HK-2 (cell line): Measurements from ENCODE around the gene HSD17B14.
A peak's percentile ranks its signal among the peaks of the same experiment; 100 is the strongest.
"Not testable (repeated sequence)": the region's sequence is repeated elsewhere in the genome, so short reads cannot be mapped to it uniquely, and the experiment has no call there.

Source experiments
- DNase-seq: peaks from one replicate; pipeline ENCODE4 v3.0.0-alpha.2; 2018; ENCODE audit not compliant: unreplicated experiment

The HSD17B14 gene

DNA sequence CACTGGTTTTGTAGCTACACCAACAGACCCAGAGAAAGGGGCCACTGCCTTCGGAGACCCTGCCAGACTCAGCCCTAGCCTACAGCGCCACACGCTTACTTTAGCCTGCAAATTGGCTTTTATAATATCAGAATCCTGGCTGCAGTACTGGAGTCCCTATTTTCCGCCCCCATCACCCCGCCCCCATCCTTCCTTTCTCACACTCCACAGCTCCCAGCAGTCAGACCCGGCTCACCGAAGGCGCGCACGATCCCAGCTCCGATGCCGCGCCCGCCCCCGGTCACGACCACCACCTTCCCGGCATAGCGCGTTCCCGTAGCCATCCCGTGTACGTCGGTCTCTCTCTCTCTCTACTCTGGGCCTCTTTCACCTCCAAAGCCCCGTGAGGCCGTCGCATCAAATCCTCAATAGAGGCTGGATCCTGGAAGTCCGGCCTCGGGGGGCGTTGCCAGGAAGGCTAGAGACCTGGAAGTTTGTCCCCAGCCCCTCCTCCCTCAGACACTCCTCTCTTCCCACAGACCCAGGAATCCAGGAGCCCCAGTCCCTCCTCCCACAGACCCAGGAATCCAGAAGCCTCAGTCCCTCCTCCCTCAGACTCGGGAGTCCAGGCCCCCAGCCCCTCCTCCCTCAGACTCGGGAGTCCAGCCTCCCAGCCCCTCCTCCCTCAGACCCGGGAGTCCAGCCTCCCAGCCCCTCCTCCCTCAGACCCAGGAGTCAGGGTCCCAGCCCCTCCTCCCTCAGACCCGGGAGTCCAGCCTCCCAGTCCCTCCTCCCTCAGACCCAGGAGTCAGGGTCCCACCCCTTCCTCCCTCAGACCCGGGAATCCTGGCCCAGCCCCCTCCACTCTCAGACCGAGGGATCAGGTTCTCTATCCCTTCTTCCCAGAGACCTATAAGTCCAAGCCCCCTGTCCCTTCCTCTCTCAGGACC, at the start of gene HSD17B14:
TSS of gene HSD17B14 (minus strand) at position 403 of the 929 bp plus-strand sequence. CDS start at position 323, 80 bp downstream.
- no peak for DNase-seq

DNA sequence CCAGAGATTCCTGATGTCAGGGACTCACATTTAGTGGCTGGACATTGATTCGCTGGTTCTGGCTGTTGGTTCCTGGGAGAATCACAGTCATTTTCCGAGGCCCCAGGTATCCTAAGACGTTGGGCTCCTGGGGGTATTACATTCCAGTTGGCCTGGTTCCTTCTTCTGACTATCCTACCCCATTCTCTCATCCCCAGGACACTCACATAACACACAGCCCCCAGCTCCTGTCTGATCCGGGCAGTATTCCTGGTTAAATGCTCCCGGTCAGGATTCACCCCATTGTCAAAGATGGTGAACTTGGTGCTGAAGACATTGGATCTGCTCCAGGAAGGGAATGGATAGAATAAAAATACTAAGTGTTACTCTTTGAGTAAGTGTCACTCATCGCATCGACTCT, 47.4 kb upstream of the HSD17B14 start:
- DNase-seq: no peak

DNA sequence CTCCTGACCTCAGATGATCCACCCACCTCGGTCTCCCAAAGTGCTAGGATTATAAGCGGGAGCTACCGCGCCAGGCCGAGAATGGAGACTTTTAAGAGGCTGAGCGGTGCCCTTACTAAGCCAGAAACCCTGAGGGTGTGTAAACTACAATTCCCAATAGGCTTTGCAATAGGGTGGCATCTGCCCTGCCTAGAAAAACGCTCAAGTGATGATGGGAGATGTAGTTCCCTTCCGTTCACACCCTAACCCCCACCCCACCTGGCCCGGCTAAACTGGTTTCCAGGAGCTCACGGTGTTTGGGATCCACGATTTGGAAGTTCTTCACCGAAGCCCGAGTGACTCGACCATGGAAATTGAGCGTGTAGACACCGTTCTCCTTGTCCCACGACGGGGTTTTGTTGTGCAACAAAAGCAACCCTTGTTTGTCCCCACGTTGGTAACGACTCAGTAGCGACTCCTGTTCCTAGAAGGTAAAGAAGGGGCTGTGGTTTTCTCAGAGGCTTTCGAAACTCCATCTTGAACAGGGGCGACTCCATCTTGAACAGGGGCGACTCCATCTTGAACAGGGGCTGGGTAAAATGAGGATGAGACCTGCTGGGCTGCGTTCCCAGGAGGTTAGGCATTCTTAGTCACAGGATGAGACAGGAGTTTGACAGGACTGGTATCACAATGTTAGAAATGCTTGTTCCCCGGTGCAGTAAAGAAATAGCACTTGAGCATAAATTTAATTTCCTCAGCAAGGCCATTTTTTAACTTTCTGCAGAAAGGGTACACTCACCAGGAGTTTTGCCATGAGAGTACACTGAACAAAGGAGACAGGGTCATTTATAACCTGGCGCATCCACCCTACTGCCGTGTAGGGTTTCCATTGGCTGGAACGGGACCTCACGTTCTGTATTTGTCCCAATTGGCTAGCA, 45.7 kb upstream of the HSD17B14 start:
- no peak for DNase-seq

DNA sequence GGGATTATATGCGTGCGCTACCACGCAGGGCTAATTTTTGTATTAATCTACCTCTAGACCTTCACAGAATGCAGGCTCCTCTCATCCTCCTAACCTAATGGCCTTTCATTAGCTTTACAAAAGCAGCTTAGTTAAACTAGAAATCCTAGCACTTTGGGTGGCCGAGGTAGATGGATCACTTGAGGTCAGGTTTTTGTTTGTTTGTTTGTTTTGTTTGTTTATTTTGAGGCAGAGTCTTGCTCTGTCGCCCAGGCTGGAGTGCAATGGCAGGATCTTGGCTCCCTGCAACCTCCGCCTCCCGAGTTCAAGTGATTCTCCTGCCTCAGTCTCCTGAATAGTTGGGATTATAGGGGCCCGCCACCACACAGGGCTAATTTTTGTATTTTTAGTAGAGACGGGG, 43.4 kb upstream of the HSD17B14 start:
- not testable (repeated sequence) for DNase-seq

DNA sequence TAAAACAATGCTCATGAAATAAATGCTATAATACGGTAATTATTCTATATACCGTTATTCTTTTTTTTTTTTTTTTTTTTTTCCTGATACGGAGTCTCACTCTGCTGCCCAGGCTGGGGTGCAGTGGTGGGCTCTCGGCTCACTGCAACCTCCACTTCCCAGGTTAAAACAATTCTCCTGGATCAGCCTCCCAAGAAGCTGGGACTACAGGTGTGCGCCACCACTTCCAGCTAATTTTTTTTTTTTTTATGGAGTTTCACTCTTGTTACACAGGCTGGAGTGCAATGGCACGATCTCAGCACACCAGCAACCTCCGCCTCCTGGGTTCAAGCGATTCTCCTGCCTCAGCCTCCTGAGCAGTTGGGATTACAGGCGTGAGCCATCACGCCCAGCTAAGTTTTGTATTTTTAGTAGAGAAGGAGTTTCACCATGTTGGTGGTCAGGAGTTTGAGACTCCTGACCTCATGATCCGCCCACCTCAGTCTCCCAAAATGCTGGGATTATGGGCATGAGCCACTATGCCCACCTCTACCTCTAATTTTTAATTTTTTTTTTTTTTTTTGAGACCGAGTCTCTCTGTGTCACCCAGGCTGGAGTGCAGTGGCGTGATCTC, 42.8 kb upstream of the HSD17B14 start:
- no peak for DNase-seq

DNA sequence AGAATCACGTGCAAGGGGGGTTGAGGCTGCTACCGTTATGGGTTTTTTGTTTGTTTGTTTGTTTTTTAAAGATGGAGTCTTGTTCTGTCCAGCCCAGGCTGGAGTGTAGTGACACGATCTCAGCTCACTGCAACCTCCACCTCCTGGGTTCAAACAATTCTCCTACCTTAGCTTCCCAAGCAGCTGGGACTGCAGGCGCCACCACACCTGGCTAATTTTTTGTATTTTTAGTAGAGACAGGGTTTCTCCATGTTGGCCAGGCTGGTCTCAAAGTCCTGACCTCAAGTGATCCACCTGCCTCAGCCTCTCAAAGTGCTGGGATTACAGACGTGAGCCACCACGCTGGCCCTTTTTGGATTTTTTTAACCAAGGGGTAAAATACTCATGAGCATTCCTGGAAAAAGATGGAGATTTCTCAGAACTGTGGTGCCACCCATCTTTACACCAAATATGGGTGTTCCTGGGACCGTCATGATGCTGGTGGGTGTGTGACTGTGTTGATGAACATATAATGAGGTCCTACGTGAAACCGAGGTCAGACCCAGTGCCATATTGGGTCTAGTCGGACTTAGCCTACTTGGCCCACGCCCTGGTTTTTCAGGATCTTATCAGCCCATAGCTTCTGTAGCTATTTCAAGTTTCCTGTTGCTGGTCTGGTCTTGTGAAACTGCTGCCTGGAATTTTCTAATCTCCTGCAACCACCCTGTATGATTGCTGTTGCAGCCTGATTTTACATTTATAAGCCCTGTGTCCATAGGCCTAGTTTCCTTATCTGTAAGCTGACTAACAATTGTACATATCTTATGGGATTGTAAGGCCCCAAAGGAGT, 42.1 kb upstream of the HSD17B14 start:
- DNase-seq: no peak

DNA sequence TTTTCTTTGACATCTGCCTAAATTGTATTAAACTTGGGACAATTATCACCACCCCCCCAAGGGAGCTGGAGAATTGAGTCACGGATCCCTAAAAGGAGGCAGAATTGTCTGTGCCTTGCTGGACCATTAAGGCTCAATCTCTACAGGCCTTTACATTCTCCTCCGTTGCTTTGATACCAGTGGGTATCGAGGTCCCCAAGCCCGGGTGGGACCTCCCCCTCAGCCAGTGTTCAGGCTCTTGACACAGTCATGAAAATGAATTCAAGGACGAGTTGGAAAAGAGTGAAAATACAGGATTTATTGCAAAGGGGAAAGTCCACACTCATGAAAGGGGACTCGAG, 41.5 kb upstream of the HSD17B14 start:
- no peak for DNase-seq

DNA sequence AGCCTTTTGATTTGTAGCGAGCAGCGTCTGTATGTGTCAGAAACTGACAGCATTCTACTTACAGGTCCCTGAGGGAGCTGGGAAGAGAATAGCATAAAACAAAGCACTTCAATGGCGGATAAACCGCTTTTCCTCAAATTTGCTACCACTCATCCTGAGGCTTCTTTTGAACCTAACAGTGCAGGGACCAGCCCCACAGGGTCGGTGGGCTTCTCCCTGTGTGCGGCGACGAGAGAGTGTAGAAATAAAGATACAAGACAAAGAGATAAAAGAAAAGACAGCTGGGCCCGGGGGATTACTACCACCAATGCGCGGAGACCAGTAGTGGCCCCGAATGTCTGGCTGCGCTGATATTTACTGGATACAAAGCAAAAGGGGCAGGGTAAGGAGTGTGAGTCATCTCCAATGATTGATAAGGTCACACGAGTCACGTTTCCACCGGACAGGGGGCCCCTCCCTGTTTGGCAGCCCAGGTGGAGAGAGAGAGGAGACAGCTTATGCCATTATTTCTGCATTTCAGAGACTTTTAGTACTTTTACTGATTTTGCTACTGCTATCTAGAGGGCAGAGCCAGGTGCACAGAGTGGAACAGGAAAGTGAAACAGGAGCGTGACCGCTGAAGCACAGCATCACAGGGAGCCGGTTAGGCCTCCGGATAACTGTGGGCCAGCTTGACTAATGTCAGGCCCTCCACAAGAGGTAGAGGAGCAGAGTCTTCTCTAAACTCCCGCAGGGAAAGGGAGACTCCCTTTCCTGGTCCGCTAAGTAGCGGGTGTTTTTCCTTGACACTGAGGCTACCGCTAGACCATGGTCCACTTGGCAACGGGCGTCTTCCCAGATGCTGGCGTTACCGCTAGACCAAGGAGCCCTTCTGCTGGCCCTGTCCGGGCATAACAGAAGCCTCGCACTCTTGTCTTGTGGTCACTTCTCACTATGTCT, 40.0 kb upstream of the HSD17B14 start:
- not testable (repeated sequence) for DNase-seq

DNA sequence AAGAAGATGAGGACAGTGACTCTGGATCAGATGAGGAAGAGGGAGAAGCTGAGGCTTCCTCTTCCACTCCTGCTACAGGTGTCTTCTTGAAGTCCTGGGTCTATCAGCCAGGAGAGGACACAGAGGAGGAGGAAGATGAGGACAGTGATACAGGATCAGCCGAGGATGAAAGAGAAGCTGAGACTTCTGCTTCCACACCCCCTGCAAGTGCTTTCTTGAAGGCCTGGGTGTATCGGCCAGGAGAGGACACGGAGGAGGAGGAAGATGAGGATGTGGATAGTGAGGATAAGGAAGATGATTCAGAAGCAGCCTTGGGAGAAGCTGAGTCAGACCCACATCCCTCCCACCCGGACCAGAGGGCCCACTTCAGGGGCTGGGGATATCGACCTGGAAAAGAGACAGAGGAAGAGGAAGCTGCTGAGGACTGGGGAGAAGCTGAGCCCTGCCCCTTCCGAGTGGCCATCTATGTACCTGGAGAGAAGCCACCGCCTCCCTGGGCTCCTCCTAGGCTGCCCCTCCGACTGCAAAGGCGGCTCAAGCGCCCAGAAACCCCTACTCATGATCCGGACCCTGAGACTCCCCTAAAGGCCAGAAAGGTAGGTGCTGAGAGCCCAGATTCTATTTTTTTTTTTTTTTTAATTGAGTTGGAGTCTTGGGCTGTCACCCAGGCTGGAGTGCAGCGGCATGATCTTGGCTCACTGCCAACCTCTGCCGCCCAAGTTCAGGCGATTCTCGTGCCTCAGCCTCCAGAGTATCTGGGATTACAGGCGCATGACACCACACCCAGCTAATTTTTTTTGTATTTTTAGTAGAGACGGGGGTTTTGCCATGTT, 38.2 kb upstream of the HSD17B14 start:
- DNase-seq: peak; percentile 80

DNA sequence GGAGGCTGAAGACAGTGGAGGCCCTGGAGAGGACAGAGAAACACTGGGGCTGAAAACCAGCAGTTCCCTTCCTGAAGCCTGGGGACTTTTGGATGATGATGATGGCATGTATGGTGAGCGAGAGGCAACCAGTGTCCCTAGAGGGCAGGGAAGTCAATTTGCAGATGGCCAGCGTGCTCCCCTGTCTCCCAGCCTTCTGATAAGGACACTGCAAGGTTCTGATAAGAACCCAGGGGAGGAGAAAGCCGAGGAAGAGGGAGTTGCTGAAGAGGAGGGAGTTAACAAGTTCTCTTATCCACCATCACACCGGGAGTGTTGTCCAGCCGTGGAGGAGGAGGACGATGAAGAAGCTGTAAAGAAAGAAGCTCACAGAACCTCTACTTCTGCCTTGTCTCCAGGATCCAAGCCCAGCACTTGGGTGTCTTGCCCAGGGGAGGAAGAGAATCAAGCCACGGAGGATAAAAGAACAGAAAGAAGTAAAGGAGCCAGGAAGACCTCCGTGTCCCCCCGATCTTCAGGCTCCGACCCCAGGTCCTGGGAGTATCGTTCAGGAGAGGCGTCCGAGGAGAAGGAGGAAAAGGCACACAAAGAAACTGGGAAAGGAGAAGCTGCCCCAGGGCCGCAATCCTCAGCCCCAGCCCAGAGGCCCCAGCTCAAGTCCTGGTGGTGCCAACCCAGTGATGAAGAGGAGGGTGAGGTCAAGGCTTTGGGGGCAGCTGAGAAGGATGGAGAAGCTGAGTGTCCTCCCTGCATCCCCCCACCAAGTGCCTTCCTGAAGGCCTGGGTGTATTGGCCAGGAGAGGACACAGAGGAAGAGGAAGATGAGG, 37.4 kb upstream of the HSD17B14 start:
- DNase-seq: no peak

DNA sequence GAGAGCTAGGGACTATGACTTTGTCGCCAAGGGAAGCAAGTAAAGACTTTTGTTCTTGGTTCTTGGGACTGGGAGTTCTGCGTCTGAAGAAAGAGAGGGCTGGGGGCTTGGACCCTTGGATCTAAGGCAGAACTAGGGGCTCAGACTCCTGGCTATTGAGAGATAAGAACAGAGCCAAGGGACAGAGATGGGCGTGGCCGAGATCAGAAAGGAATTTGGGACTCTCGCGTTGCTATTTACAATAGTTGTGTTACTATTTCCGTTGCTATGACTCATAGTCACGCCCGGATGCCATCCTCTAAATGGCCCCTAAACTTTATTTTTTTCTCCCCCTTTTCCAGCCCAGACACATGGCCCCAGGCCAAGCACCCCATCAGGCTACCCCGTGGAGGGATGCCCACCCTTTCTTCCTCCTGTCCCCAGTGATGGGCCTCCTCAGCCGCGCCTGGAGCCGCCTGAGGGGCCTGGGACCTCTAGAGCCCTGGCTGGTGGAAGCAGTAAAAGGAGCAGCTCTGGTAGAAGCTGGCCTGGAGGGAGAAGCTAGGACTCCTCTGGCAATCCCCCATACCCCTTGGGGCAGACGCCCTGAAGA, 36.7 kb upstream of the HSD17B14 start:
- peak; percentile 73 for DNase-seq

DNA sequence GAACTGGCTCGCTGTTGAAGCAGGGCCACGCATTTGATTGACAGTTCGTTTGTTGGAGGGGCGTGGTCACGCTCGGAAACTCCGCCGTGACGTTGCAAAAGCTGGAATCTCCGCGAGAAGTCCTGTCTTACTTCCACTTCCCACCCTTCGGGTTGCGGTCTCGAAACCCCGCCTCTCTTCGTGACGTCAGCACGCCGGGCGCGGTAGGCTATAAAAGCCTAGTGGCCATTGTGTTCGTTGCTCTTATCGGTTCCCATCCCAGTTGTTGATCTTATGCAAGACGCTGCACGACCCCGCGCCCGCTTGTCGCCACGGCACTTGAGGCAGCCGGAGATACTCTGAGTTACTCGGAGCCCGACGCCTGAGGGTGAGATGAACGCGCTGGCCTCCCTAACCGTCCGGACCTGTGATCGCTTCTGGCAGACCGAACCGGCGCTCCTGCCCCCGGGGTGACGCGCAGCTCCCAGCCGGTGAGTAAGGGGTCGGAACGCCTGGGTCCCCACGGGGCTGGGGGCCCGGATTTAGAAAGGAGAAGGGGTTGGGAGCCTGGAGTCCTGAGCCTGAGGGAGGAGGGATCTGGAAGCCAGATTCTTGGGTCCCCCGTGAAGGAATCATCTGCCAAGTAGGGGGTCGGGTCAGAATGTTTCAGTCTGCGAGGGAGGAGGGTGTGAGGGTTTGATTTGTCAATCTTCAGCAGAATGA, 36.0 kb upstream of the HSD17B14 start, which contains the start of gene PPP1R15A:
TSS of gene PPP1R15A (plus strand) at position 240 of the 702 bp plus-strand sequence. CDS start 813 bp downstream, outside the sequence.
- DNase-seq: peak; percentile 98

DNA sequence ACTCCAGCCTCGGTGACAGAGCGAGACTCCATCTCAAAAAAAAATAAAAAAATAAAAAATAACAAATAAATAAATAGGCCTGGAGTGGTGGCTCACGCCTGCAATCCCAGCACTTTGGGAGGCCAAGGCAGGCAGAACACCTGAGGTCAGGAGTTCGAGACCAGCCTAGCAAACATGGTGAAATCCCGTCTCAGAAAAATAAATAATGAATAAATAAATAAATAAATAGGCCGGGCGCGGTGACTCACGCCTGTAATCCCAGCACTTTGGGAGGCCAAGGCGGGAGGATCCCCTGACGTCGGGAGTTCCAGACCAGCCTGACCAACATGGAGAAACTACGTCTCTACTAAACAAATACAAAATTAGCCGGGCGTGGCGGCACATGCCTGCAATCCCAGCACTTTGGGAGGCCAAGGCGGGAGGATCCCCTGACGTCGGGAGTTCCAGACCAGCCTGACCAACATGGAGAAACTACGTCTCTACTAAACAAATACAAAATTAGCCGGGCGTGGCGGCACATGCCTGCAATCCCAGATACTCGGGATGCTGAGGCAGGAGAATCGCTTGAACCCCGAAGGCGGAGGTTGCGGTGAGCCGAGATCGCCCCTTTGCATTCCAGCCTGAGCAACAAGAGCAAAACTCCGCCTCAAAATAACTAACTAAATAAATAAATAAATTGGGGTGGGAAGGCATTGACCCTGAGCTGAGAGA, 35.3 kb upstream of the HSD17B14 start:
- not testable (repeated sequence) for DNase-seq

DNA sequence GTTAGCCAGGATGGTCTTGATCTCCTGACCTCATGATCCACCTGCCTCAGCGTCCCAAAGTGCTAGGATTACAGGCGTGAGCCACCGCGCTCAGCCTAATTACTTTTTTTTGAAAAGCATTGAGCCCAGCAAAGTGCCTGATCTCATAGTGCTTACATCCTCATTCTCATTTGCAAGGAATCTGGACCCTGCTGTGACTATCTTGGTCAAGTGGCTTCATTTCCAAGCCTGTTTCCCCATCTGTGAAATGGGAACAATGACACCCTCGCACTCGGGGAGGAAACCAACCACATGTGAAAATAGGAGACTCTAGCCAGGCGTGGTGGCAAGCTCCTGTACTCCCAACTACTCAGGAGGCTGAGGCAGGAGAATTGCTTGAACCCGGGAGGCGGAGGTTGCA, 33.8 kb upstream of the HSD17B14 start:
- DNase-seq: no peak

DNA sequence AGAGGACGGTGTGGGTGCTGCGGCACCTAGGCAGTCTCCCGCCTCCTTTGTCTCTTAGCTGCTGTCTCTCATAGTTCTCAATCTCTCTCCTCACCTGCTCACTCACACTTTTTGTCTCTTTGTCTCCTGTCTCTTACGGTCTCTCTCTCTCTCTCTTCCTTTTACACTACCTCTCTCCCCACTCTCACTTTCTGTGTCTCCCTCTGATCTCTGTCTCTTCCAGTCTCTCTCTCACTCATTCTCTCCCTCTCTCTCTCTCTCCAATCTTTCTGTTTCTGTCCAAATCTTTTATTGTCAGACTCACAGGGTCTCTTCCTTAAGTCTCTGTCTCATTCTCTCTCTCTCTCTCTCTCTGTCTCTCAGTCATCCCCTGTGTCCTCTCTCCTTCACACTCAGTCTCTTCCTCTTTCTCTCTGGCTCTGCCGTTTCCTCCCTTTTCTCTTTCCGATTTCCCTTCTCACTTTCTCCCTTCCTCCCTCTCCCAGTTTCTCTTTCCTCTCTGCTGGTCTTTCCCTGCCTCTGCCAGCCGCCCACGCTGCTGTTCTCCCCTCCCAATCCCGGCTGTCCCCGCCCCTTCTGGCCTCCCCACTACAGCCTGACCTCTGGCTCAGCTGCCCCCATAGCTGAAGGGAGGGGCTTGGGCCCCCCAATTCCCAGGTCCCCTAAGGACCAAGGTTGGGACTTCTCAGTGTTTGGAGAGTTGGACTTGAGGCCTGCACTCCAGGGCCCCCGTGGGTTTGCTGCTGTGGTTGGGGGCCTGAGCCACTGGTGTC, 32.0 kb upstream of the HSD17B14 start, which contains the start of gene PLEKHA4:
TSS of gene PLEKHA4 (minus strand) at position 504 of the 773 bp plus-strand sequence. CDS start 997 bp downstream, outside the sequence.
- peak; percentile 49 for DNase-seq

DNA sequence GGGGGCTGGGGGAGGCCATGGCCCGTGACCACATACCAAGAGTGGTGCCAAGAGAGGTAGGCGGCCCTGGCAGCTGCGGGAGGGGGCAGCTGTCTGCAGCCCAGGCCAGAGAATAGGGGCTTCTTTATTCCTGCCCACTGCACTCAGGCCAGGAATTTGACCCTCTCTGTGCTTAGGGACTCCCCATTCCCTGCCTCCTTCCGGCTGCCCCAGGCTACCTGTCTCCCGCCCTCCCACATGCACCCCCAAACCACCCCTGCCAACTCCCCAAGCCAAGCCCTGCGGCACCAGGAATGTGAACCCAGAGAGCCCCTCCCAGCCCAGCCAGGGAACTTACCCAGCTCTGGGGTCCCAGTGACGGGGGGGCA, 31.4 kb upstream of the HSD17B14 start:
- no peak for DNase-seq
